Retinal pigment epithelial cell (primary cell): ENCODE data around the gene CDCP2.

Experiments used
- DNase-seq: peaks from one replicate; pipeline ENCODE4 v3.0.0-alpha.2; 2010; ENCODE audit warnings: low read depth
- H3K4me3 ChIP-seq: 2 replicates; pipeline ENCODE4 v1.5.1; 2011; ENCODE audit warnings: mild to moderate bottlenecking, low read length, control low read depth, moderate library complexity
- CTCF ChIP-seq: conservative IDR thresholded peaks from 2 replicates; pipeline ENCODE4 v1.5.1; 2011; ENCODE audit warnings: low read depth, low read length, control low read depth, inconsistent platforms

The CDCP2 gene

GRCh38 chr1:54138994-54139393, 13.8 kb downstream of the CDCP2 start:
- DNase-seq: no peak
- TF ChIP-seq CTCF: no peak
- no peak overlapping the region for H3K4me3 ChIP-seq

GRCh38 chr1:54137534-54138061, 15.2 kb downstream of the CDCP2 start:
- no peak for DNase-seq
- TF ChIP-seq CTCF: no peak
- no peak overlapping the region for H3K4me3 ChIP-seq

GRCh38 chr1:54136963-54137533, 15.8 kb downstream of the CDCP2 start:
- DNase-seq: no peak
- H3K4me3 ChIP-seq: no peak overlapping the region
- TF ChIP-seq CTCF: no peak

GRCh38 chr1:54136269-54136896, 16.4 kb downstream of the CDCP2 start:
- no peak for TF ChIP-seq CTCF
- H3K4me3 ChIP-seq: no peak overlapping the region
- no peak for DNase-seq

- TF ChIP-seq CTCF: no peak
- H3K4me3 ChIP-seq: no peak overlapping the region
- DNase-seq: no peak
Measured at GRCh38 chr1:54135436-54136120, 17.2 kb downstream of the CDCP2 start.

- no peak for TF ChIP-seq CTCF
- no peak overlapping the region for H3K4me3 ChIP-seq
- no peak for DNase-seq
Measured at GRCh38 chr1:54134295-54134694, 18.5 kb downstream of the CDCP2 start.
